ENCODE results near the gene MLH1.

- TF ChIP-seq CTCF (conservative IDR thresholded peaks at IDR 0.05; ENCODE audit: low read depth, low read length) = no peak
- TF ChIP-seq EZH2phosphoT487 (IDR thresholded peaks at IDR 0.05; ENCODE audit: borderline replicate concordance, low read length) = no peak
Observed at GRCh38 chr3:36969540-36970432, 23.5 kb upstream of the MLH1 start.

All from PC-3 (cell line).